ENCODE measurements around the gene GCA.

GRCh38 chr2:162327806-162328205 is 16.1 kb upstream of the GCA start:
- no peak for TF ChIP-seq REST (IDR thresholded peaks at IDR 0.05; ENCODE audit: insufficient replicate concordance, low read depth)
- TF ChIP-seq CTCF (IDR thresholded peaks at IDR 0.05; ENCODE audit: insufficient read depth, low read length) = no peak
- TF ChIP-seq POLR2AphosphoS5 (IDR thresholded peaks at IDR 0.05; ENCODE audit: low read depth) = no peak
